GM13976 (cell line): ENCODE results near the gene JSRP1.
"Not testable (repeated sequence)": the region's sequence is repeated elsewhere in the genome, so short reads cannot be mapped to it uniquely, and the experiment has no call there.

Experiments
- DNase-seq: peaks from one replicate; pipeline ENCODE4 v3.0.0; 2012; ENCODE audit warnings: low spot score
- in situ Hi-C: fragments of 300-500 bp; cut with MboI; formaldehyde crosslinking; loops from one replicate; pipeline ENCODE4 v1.12.0; 2022; ENCODE audit warnings: low sequenced_read_pairs, mixed read lengths, inconsistent platforms; ENCODE audit not compliant: unreplicated experiment
- TF ChIP-seq, protein P1 (sequence below): IDR thresholded peaks from 2 replicates; pipeline ENCODE4 v1.5.1; 2012; ENCODE audit warnings: borderline replicate concordance, mild to moderate bottlenecking; ENCODE audit not compliant: insufficient read depth; ENCODE audit errors: extremely low read depth, missing control alignments, control extremely low read depth

The JSRP1 gene

DNA sequence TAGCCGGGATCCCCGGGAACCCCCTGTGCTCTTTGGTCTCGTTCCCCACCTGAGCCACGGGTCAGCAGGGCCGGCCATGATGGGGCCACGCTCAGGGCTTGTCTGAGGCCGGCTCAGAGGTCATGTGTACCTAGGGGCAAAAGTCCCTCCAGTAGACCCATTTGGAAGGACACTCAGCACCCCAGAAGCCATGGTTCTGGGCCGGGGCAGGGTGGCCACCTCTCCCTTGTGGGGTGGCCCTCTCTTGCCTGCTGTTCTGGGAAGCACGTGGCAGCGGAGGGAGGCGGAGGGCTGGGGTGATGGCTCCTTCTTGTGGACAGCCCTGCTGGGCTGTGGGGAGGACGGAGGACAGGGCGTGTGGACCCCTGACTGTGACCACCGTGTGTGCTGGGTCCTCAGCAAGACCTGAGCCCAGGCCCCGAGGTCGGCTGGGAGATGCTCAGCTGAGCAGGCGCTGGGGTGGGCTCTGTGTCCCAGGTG is 32.2 kb upstream of the JSRP1 start:
- TF ChIP-seq, protein P1, sequence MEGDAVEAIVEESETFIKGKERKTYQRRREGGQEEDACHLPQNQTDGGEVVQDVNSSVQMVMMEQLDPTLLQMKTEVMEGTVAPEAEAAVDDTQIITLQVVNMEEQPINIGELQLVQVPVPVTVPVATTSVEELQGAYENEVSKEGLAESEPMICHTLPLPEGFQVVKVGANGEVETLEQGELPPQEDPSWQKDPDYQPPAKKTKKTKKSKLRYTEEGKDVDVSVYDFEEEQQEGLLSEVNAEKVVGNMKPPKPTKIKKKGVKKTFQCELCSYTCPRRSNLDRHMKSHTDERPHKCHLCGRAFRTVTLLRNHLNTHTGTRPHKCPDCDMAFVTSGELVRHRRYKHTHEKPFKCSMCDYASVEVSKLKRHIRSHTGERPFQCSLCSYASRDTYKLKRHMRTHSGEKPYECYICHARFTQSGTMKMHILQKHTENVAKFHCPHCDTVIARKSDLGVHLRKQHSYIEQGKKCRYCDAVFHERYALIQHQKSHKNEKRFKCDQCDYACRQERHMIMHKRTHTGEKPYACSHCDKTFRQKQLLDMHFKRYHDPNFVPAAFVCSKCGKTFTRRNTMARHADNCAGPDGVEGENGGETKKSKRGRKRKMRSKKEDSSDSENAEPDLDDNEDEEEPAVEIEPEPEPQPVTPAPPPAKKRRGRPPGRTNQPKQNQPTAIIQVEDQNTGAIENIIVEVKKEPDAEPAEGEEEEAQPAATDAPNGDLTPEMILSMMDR: no peak
- in situ Hi-C loops: no loop called here
- DNase-seq: no peak

DNA sequence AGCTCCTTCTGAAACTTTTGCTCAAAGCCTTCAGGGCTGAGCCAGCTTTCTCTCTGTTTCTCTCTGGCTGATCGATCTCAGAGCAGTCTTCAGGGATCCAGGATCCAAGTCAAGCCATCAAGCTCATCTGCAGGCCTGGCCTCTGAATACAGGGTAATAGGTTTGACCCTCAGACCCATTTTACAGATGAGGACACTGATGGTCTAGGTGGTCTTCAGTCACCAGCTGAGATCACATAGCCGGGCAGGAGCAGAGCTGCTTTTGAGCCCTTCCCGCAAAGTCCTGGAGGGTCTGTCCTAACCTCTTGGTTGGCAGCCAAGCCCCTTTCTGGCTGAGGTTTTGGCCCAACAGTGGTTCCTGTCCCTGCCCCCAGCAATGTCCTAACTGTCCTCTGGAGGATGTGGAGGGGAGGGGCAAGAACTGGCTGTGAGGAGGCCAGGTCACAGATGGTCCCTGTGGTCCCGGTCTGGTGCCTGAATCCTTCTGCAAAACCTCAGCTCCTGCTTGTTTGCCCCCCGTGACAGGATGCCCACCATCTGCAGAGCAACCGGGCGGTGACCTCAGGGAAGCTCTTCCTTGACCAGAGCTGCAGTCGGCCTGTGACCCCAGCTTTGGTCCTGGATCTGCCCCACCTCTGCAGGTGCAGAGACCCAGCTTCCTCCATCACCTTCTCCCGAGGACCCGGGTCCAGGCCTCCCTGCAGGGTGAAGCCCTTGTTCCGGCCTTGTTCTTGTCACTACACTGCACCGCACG is 31.5 kb upstream of the JSRP1 start:
- TF ChIP-seq, protein P1: no peak
- DNase-seq: no peak
- in situ Hi-C loops: no loop called here

DNA sequence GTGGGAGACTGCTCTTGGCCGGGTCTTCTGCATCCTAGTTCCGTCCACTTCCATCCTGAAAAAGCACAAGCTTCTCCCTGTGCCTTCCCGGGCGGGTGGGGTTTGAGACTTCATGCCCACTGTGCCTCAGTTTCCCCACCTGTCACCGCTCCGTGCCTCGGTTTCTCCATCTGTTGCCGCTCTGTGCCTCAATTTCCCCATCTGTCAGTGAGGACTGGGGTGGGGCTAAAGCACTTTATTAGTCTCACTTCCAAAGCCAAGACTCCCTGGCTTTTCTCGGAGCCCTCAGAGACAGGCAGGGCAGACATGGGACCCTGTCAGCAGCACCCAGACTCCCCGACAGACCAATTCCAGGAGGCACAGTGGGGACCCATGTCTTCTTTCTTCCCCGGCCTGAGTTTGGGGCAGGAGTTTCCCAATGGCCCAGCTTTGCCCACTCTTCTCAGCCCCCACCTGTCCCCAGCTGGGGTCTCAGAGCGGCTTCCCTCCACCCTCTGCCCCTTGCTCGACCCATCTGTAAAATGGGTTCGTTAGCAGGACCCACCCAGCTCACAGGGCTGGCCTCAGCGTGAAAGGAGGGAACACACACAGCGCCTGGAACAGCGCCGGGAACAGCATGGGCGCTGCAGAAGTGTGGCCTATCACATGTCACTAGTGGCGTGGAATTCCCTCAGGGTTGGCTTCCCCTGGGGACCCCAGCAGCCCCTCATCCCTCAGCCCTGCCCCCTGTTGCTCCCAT is 30.4 kb upstream of the JSRP1 start:
- TF ChIP-seq, protein P1: no peak

DNA sequence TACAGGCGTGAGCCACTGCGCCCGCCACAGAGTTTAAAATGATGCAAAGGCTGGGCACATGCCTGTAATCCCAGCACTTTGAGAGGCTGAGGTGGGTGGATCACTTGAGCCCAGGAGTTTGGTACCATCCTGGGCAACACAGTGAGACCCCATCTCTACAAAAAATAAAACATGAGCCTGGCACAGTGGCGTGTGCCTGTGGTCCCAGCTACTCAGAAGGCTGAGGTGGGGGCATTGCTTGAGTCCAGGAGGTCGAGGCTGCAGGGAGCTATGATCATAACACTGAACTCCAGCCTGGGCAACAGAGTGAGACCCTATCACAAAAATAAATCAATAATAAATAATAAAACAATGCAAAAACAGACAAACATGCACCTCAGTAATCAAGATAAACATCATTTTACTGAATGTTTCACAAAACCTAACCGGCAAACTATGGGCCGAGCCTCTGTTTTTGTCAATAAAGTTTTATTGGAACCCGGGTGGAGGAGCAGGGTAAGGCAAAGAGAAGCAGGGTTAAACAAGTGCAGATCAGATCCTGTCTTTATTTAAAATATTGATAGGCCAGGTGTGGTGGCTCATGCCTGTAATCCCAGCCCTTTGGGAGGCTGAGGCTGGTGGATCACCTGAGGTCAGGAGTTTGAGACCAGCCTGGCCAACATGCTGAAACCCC is 27.8 kb upstream of the JSRP1 start:
- TF ChIP-seq, protein P1: no peak
- DNase-seq: no peak
- in situ Hi-C loops: no loop called here

More for the DNA sequence above, 30.4 kb upstream of the JSRP1 start:
- no peak for DNase-seq
- in situ Hi-C loops: no loop called here

DNA sequence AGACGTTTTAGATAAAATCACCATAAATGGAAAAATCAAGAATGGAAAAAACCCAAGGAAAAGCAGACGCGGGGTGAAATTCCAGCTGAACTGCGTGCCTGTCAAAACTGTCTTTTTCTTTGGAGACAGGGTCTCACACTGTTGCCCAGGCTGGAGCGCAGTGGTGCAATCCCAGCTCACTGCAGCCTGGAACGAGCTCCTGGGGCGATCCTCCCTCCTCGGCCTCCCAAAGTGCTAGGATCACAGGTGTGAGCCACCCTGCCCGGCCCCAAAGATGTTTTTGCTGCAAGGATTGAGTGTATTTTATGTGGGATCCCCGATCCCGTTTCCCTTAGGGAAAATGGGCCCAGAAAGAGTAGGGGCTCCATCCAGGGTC is 26.6 kb upstream of the JSRP1 start:
- in situ Hi-C loops: no loop called here
- DNase-seq: no peak
- TF ChIP-seq, protein P1: no peak

DNA sequence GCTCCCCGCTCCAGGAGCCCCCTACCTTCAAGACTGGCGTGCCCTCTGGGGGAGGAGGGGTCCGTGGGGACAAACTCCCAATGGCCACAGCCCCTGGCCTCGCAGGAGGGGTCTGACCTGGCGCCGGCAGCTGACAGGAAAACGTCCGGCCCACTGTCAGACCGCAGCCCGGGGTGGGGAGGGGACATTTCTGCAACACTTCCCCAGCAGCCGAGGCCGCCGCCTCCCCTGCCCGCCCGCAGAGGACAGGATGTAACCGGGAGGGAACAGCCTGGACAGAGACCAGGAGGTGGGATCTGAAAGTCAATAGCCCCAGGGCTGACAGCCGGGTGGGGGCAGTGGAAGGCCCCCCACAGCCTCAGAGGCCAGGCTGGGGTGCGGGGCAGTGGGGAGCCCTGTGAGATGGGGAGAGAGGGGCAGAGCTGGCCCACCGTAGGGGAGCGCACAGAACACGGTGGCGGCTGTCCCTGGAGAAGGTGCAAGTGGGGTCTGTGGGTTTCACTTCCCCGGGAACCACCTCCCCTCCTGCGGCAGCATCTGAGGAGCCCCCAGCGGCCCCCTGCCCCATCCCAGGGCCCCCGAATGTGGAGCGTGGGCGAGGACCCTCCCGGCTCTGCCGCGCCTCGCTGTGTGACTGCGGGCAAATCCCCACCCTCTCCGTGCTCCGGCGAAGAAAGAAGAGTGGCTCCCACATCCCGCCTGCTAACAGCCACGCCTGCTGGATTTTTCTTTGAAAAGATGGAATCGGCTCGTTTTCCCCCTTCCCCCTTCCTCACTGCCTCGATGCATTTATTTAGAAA is 26.0 kb upstream of the JSRP1 start, which contains the start of gene PEAK3:
Gene PEAK3 (minus strand): TSS at position 114 of the 800 bp plus-strand sequence. CDS start 1,244 bp downstream, outside the sequence.
- in situ Hi-C loops: no loop called here
- peak; percentile 75 for DNase-seq
- TF ChIP-seq, protein P1: no peak

DNA sequence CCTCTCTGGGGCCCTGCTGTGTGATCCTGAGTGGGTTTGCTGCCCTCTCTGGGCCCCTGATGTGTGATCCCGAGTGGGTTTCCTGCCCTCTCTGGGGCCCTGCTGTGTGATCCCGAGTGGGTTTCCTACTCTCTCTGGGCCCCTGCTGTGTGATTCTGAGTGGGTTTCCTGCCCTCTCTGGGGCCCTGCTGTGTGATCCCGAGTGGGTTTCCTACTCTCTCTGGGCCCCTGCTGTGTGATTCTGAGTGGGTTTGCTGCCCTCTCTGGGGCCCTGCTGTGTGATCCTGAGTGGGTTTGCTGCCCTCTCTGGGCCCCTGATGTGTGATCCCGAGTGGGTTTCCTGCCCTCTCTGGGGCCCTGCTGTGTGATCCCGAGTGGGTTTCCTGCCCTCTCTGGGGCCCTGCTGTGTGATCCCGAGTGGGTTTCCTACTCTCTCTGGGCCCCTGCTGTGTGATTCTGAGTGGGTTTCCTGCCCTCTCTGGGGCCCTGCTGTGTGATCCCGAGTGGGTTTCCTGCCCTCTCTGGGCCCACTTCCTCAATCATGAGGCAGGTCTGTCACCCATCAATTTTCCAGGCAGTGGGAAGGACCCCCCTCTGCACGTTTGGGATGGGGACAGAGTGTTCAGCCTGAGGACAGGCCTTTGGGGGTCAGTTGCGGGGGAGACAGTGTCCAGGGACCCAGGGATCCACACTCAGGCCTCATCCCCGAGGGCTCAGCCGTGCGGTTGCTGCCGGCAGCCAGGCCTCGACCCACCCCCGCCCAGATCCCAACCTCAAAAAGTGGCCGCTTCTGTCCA is 25.2 kb upstream of the JSRP1 start:
- DNase-seq, in situ Hi-C loops: not testable (repeated sequence)
